ENCODE results near the gene RANBP2.

DNA sequence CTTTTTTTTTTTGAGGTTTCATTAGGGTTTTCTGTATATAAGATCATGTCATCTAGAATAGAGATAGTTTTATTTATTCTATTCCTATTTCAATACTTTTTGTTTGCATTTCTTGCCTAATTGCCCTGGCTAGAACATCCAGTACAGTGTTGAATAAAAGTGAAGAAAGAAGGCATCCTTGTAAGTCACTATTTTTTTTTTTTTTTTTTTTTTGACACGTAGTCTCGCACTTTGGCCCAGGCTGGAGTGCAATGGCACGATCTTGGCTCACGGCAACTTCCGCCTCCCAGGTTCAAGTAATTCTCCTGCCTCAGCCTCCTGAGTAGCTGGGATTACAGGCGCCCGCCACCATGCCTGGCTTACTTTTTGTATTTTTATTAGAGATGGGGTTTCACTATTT lies 27.8 kb upstream of the RANBP2 start:
- no peak for TF ChIP-seq CTCF (IDR thresholded peaks at IDR 0.05; ENCODE audit: poor library complexity)
- TF ChIP-seq EZH2phosphoT487 (IDR thresholded peaks at IDR 0.05; ENCODE audit: low read depth, severe bottlenecking, unreplicated experiment): no peak
